Prostate gland (tissue), 2 donors: ENCODE measurements around the gene ENO3.

Source experiments
- POLR2A ChIP-seq: fragments of 450-650 bp; IDR thresholded peaks from one replicate; pipeline ENCODE4 v1.6.1; 2016; ENCODE audit warnings: antibody characterized with exemption, mild to moderate bottlenecking
- TF ChIP-seq, protein P1 (sequence below), 4 experiments: fragments of 200-600 bp in 2 of 4; fragments of 450-650 bp in 2 of 4; sonication (generic) in 2 of 4; IDR thresholded peaks; 1 replicate in 3 of 4; 2 replicates in 1 of 4; pipeline ENCODE4 v1.5.1; 2016 to 2019; ENCODE audit warnings: antibody characterized with exemption in 4 of 4, mild to moderate bottlenecking in 2 of 4, moderate library complexity in 2 of 4

DNA sequence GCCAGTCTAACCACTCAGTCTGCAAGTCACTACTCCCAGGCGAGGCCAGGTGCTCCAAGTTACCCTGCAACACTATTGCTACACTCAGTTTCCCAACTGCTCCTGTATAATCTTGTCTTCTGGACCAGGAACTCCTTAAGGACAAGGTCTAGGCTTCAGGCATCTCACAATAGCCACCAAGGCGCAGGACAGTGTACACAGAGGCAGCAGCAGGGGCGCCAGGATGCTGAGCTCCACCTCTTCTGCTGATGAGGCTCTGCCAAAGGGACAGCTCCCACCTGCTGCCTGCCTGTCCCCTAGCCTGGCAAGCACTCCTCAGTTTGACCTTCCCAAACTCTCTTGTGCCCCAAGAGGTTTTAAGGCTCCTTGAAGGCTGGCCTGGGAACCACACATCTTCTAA is 14.5 kb upstream of the ENO3 start:
- TF ChIP-seq POLR2A = no peak
- TF ChIP-seq, protein P1, sequence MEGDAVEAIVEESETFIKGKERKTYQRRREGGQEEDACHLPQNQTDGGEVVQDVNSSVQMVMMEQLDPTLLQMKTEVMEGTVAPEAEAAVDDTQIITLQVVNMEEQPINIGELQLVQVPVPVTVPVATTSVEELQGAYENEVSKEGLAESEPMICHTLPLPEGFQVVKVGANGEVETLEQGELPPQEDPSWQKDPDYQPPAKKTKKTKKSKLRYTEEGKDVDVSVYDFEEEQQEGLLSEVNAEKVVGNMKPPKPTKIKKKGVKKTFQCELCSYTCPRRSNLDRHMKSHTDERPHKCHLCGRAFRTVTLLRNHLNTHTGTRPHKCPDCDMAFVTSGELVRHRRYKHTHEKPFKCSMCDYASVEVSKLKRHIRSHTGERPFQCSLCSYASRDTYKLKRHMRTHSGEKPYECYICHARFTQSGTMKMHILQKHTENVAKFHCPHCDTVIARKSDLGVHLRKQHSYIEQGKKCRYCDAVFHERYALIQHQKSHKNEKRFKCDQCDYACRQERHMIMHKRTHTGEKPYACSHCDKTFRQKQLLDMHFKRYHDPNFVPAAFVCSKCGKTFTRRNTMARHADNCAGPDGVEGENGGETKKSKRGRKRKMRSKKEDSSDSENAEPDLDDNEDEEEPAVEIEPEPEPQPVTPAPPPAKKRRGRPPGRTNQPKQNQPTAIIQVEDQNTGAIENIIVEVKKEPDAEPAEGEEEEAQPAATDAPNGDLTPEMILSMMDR (IDR thresholded peaks at IDR 0.05) = no peak
